Colonic mucosa (tissue), 4 donors: ENCODE data around the gene MSANTD3. TPM values are rescaled to one million over a fixed set of nuclear protein-coding genes. Genes with fewer than 3 reads are reported as not detected.

Experiments used
- DNase-seq: peaks from one replicate; pipeline ENCODE4 v3.0.0-alpha.2; 2020
- H3K27ac ChIP-seq: fragments of 200-600 bp; one replicate; pipeline ENCODE4 v1.8.0; 2021
- H3K27me3 ChIP-seq: fragments of 200-600 bp; one replicate; pipeline ENCODE4 v1.8.0; 2021
- H3K36me3 ChIP-seq: fragments of 200-600 bp; one replicate; pipeline ENCODE4 v1.8.0; 2021
- H3K4me1 ChIP-seq: fragments of 200-600 bp; one replicate; pipeline ENCODE4 v1.8.0; 2021; ENCODE audit warnings: mild to moderate bottlenecking
- H3K4me3 ChIP-seq: fragments of 200-600 bp; one replicate; pipeline ENCODE4 v1.8.0; 2021
- H3K9ac ChIP-seq, 2 donors: one replicate each; pipeline ENCODE4 v1.7.0; 2013; ENCODE audit warnings: control low read depth in 2 of 2, low read depth in 2 of 2, low read length in 2 of 2
- H3K9me3 ChIP-seq: fragments of 200-600 bp; one replicate; pipeline ENCODE4 v1.8.0; 2021
- intact Hi-C: fragments of 100-400 bp; cut with DNase I; formaldehyde crosslinking; loops from one replicate; pipeline ENCODE4 v1.14.1; 2022
- total RNA-seq, 2 donors: library from RNA; stranded (reverse); fragmentation: NEBNext Ultra II Directional in 1 of 2; extraction: Animal tissue kit (Norgen Biotek cat#: 25700) in 1 of 2; gene quantifications; one replicate each; pipeline ENCODE4 v1.2.1, GENCODE V29; 2021
- TF ChIP-seq, protein P1 (sequence below): fragments of 200-600 bp; IDR thresholded peaks from one replicate; pipeline ENCODE4 v1.8.0; 2022; ENCODE audit warnings: antibody characterized with exemption, mild to moderate bottlenecking
- donor health status: healthy.
- donor health status: DM: no; HTN: no; CAD: no.
- donor health status: DM: no; HTN: no; CAD: no.

MSANTD3 gene
- total RNA-seq, 2 donors from 2014 or later = 9.1 to 11.7 TPM

DNA sequence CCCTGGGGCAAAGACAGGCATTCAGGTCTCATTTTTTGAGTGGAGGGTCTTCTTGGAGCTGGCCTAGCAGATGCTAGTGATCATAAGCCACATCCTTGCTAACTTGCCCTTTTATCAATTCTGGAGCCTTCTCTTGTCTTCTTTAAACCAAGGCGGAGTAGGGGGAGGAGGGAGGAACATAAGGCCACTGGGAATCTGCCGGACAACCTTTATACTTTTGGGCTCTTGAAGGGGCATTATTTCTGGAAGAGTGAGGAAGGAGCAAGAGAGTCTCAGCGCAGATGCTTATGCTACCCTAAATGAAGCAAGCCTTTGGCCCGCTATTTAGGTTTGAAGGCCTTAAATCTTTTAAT is 48.0 kb downstream of the MSANTD3 start:
- TF ChIP-seq, protein P1, sequence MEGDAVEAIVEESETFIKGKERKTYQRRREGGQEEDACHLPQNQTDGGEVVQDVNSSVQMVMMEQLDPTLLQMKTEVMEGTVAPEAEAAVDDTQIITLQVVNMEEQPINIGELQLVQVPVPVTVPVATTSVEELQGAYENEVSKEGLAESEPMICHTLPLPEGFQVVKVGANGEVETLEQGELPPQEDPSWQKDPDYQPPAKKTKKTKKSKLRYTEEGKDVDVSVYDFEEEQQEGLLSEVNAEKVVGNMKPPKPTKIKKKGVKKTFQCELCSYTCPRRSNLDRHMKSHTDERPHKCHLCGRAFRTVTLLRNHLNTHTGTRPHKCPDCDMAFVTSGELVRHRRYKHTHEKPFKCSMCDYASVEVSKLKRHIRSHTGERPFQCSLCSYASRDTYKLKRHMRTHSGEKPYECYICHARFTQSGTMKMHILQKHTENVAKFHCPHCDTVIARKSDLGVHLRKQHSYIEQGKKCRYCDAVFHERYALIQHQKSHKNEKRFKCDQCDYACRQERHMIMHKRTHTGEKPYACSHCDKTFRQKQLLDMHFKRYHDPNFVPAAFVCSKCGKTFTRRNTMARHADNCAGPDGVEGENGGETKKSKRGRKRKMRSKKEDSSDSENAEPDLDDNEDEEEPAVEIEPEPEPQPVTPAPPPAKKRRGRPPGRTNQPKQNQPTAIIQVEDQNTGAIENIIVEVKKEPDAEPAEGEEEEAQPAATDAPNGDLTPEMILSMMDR = no peak
- H3K9ac ChIP-seq = no peak overlapping the region

DNA sequence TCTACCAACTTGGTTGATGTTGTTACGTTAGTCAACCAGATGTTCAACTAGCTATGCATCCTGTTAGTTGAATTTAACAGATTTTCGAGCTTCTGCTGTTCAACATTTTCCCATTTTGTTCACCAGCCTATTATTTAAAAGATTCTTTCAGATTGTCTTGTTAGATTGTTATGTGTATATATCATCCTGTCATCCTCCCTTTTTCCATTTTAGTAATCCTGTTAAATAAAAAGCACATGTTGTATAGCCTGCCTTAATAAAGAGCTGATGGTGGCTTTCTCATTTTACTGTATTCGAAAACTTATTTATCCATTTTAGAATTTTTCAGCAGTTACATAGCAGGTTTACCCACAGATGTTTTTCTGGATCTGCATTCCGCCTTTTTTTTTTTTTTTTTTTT is 50.3 kb downstream of the MSANTD3 start:
- intact Hi-C loops = no loop called here
- Histone ChIP-seq H3K27ac (no peak overlapping the region), H3K4me3 (no peak overlapping the region), H3K4me1 (no peaks in the 10 kb centered on the region), H3K27me3 (peaks cover 18% of the 10 kb centered on the region), H3K9ac (no peak overlapping the region), H3K36me3 (no peaks in the 10 kb centered on the region), H3K9me3 (no peaks in the 10 kb centered on the region)
- DNase-seq = no peak
- TF ChIP-seq, protein P1 = no peak

More for the DNA sequence above, 48.0 kb downstream of the MSANTD3 start:
- no peaks in the 10 kb centered on the region for H3K9me3 ChIP-seq
- no peak overlapping the region for H3K27ac ChIP-seq
- intact Hi-C loops = no loop called here
- no peaks in the 10 kb centered on the region for H3K4me1 ChIP-seq
- DNase-seq = no peak
- H3K36me3 ChIP-seq = no peaks in the 10 kb centered on the region
- peaks cover 18% of the 10 kb centered on the region for H3K27me3 ChIP-seq
- H3K4me3 ChIP-seq = no peak overlapping the region

DNA sequence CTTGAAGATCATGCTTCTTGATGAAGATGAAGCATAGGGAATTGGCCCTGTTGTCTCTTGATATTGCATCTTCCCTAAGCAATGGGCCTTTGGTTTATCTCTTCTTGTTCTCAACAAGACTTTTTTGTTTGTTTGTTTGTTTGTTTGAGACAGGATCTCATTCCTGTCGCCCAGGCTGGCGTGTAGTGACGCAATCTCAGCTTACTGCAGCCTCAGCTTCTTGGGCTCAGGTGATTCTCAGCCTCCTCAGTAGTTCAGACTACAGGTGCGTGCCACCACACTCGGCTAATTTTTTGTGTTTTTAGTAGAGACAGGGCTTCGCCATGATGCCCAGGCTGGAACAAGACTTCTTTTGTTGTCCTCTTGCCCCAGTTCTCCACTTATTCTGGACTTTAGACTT is 51.2 kb downstream of the MSANTD3 start:
- Histone ChIP-seq H3K4me3 (no peak overlapping the region), H3K36me3 (no peaks in the 10 kb centered on the region), H3K27me3 (peaks cover 14% of the 10 kb centered on the region), H3K9me3 (no peaks in the 10 kb centered on the region), H3K27ac (no peak overlapping the region), H3K4me1 (no peaks in the 10 kb centered on the region), H3K9ac (no peak overlapping the region)
- no peak for DNase-seq
- intact Hi-C loops = no loop called here
- TF ChIP-seq, protein P1 = no peak

DNA sequence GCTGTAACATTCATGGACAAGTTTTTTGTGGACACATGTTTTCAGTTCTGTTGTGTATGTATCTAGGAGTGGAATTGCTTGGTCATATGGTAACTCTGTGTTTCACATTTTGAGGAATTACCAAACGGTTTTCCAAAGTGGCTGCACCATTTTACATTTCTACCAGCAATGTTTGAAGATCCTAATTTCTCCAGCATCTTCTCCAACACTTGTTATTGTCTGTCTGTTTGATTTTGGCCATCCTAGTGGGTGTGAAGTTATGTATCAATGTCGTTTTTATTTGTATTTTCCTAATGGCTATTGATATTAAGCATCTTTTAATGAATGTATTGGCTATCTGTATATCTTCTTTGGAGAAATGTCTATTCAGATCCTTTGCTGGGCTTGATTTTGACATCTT is 52.9 kb downstream of the MSANTD3 start:
- H3K9me3 ChIP-seq = no peaks in the 10 kb centered on the region
- peaks cover 2% of the 10 kb centered on the region for H3K27me3 ChIP-seq
- no peak overlapping the region for H3K27ac ChIP-seq
- TF ChIP-seq, protein P1 = no peak
- H3K9ac ChIP-seq = no peak overlapping the region
- no peak for DNase-seq
- H3K36me3 ChIP-seq = no peaks in the 10 kb centered on the region
- no peak overlapping the region for H3K4me3 ChIP-seq
- no peaks in the 10 kb centered on the region for H3K4me1 ChIP-seq
- intact Hi-C loops = no loop called here

DNA sequence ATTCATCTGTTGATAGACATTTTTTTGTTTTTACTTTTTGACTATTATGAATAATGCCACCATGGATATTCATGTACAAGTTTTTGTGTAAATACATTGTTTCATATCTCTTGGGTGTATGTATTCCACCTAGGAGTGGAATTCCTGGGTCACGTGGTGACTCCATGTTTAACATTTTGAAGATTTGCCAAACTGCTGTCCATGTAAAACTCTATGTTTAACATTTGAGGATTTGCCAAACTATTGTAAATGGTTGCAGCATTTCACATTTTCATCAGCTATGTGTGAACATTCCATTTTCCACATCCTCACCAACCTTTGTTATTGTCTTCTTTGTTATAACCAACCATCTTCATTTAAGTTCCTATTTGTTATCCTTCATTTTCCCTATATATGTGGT is 58.3 kb downstream of the MSANTD3 start:
- intact Hi-C loops = no loop called here
- DNase-seq = no peak
- H3K9me3 ChIP-seq = no peaks in the 10 kb centered on the region
- H3K4me1 ChIP-seq = no peaks in the 10 kb centered on the region
- no peaks in the 10 kb centered on the region for H3K36me3 ChIP-seq
- H3K4me3 ChIP-seq = no peak overlapping the region
- H3K27ac ChIP-seq = no peak overlapping the region
- H3K27me3 ChIP-seq = no peaks in the 10 kb centered on the region
- TF ChIP-seq, protein P1 = no peak
- H3K9ac ChIP-seq = no peak overlapping the region
